ENCODE results near the gene SEMA4D.

DNA sequence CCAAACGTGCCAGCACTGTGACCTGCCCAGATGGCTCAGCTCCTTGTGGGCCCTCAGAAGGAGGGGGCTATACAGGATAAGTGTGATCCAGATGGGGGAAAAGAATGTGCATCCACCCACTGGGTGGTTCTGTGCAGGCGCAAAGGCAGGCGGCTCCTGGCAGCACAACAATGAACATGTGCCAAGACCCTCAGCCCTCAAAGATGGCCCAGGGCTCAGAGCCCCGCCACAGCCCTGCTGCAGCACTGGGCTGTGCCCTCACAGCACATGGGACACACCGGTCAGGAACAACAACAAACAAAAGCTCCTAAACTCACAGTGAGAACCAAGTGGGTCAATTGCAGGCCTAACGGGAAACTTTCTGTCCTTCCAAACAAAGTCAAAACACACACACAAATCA is 4.7 kb downstream of the SEMA4D start:
- TF ChIP-seq, protein P1, sequence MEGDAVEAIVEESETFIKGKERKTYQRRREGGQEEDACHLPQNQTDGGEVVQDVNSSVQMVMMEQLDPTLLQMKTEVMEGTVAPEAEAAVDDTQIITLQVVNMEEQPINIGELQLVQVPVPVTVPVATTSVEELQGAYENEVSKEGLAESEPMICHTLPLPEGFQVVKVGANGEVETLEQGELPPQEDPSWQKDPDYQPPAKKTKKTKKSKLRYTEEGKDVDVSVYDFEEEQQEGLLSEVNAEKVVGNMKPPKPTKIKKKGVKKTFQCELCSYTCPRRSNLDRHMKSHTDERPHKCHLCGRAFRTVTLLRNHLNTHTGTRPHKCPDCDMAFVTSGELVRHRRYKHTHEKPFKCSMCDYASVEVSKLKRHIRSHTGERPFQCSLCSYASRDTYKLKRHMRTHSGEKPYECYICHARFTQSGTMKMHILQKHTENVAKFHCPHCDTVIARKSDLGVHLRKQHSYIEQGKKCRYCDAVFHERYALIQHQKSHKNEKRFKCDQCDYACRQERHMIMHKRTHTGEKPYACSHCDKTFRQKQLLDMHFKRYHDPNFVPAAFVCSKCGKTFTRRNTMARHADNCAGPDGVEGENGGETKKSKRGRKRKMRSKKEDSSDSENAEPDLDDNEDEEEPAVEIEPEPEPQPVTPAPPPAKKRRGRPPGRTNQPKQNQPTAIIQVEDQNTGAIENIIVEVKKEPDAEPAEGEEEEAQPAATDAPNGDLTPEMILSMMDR (IDR thresholded peaks at IDR 0.05) = no peak
- no peak for TF ChIP-seq POLR2AphosphoS5 (IDR thresholded peaks at IDR 0.05)

Measured in prostate gland (tissue), 2 donors.